ENCODE measurements around the gene SDCBP2. TPM values are rescaled to one million over a fixed set of nuclear protein-coding genes. Genes with fewer than 3 reads are reported as not detected.

The SDCBP2 gene
- total RNA-seq, 1 donor from 2014 or later, result 15.2 TPM

GRCh38 chr20:1274485-1275311, 54.2 kb downstream of the SDCBP2 start:
- peak; percentile 26 for DNase-seq (ENCODE audit: low spot score)

- no peak for DNase-seq (ENCODE audit: low spot score)
Measured at GRCh38 chr20:1273366-1273765, 55.6 kb downstream of the SDCBP2 start.

GRCh38 chr20:1272368-1273100, 56.4 kb downstream of the SDCBP2 start:
- DNase-seq (ENCODE audit: low spot score), result no peak

GRCh38 chr20:1269850-1270249, 59.1 kb downstream of the SDCBP2 start:
- no peak for DNase-seq (ENCODE audit: low spot score)

GRCh38 chr20:1269235-1269634, 59.7 kb downstream of the SDCBP2 start:
- DNase-seq (ENCODE audit: low spot score), result no peak

- DNase-seq (ENCODE audit: low spot score), result no peak
Measured at GRCh38 chr20:1267809-1268374, 61.0 kb downstream of the SDCBP2 start.

- no peak for DNase-seq (ENCODE audit: low spot score)
Measured at GRCh38 chr20:1267161-1267560, 61.8 kb downstream of the SDCBP2 start.

GRCh38 chr20:1266167-1266973, 62.6 kb downstream of the SDCBP2 start, which contains the start of gene SNPH:
Gene SNPH, plus strand, starts transcription at chr20:1266294. Its CDS starts 29,946 bp downstream, at chr20:1296240.
- peak; percentile 65 for DNase-seq (ENCODE audit: low spot score)

GRCh38 chr20:1265916-1266166, 63.1 kb downstream of the SDCBP2 start:
- DNase-seq (ENCODE audit: low spot score), result no peak

- DNase-seq (ENCODE audit: low spot score), result no peak
Measured at GRCh38 chr20:1265226-1265915, 63.6 kb downstream of the SDCBP2 start.

- no peak for DNase-seq (ENCODE audit: low spot score)
Measured at GRCh38 chr20:1264727-1265126, 64.2 kb downstream of the SDCBP2 start.

- no peak for DNase-seq (ENCODE audit: low spot score)
Measured at GRCh38 chr20:1263853-1264252, 65.1 kb downstream of the SDCBP2 start.

Other genes starting within 250 kb of the SDCBP2 start
- gene PSMF1, start 210.5 kb downstream of the SDCBP2 start, total RNA-seq, result 184 TPM
- 3.6 TPM for gene TMEM74B, start 144.2 kb downstream of the SDCBP2 start, total RNA-seq
- 1.2 TPM for gene C20orf202, start 125.7 kb downstream of the SDCBP2 start, total RNA-seq
- not detected for gene RAD21L1, start 103.1 kb downstream of the SDCBP2 start, total RNA-seq
- gene SNPH, start 62.8 kb downstream of the SDCBP2 start, total RNA-seq, result 6.0 TPM
- 260 TPM for gene FKBP1A, start 63.9 kb upstream of the SDCBP2 start, total RNA-seq
- 83.9 TPM for gene NSFL1C, start 137.7 kb upstream of the SDCBP2 start, total RNA-seq
- gene SIRPB2, start 162.3 kb upstream of the SDCBP2 start, total RNA-seq, result 3.6 TPM
- gene SIRPD, start 228.6 kb upstream of the SDCBP2 start, total RNA-seq, result not detected